HepG2 (cell line): ENCODE measurements around the gene XRCC5. TPM values are rescaled to one million over a fixed set of nuclear protein-coding genes. Genes with fewer than 3 reads are reported as not detected.

Experiments used
- ATAC-seq: fragments of 200-7000 bp; cut with Tn5 transposase; 3 replicates; pipeline ENCODE4 v1.9.1; 2020; ENCODE audit warnings: mild to moderate bottlenecking, moderate library complexity
- BruUV-seq: library from RNA; stranded (reverse); fragments of 400-500 nt; replicated peaks from 2 replicates; lab custom pipeline; 2021; lab: Mats Ljungman, UMichigan
- CTCF ChIA-PET: fragments of 300-600 bp; formaldehyde crosslinking; extraction: SDS; loops from one replicate; lab custom pipeline; 2021; ENCODE audit warnings: low total read pairs, inconsistent platforms, low intra/inter-chr PET ratio; lab: Yijun Ruan, JAX
- POLR2A ChIA-PET: fragments of 350-600 bp; sonication (Branson Sonifier 250); formaldehyde crosslinking; loops from one replicate; lab custom pipeline; 2020; ENCODE audit warnings: antibody characterized with exemption, inconsistent platforms; lab: Yijun Ruan, JAX
- DNase-seq: peaks from one replicate; pipeline ENCODE4 v3.0.0-alpha.2; 2015; ENCODE audit warnings: low spot score
- FAIRE-seq: peaks from 3 replicates; lab custom pipeline; 2011; peaks lifted over from hg19 to GRCh38; lab: Jason Lieb, UNC
- H2AFZ ChIP-seq: one replicate; pipeline ENCODE4 v1.6.1; 2011; ENCODE audit warnings: low read length, inconsistent platforms
- H3K27ac ChIP-seq: fragments of 300-600 bp; 3 replicates; pipeline ENCODE4 v1.8.0; 2011; ENCODE audit warnings: mixed run types, mild to moderate bottlenecking, mixed read lengths, low read length, inconsistent platforms; ENCODE audit not compliant: insufficient read depth; ENCODE audit errors: extremely low read length
- H3K27me3 ChIP-seq, 2 experiments: fragments of 200-600 bp in 1 of 2; 2 replicates in 1 of 2; 3 replicates in 1 of 2; pipeline versions ENCODE4 v1.6.0 to v1.8.0; 2011; ENCODE audit warnings: low read length in 2 of 2, mild to moderate bottlenecking in 2 of 2, moderate library complexity in 2 of 2, inconsistent platforms in 1 of 2; ENCODE audit not compliant: insufficient read depth in 2 of 2, control insufficient read depth in 1 of 2
- H3K36me3 ChIP-seq, 2 experiments: fragments of 200-600 bp in 1 of 2; replicated peaks in 1 of 2; 2 replicates in 1 of 2; 3 replicates in 1 of 2; pipeline versions ENCODE4 v1.5.1 to v1.8.0; 2011; ENCODE audit warnings: low read length in 2 of 2, inconsistent platforms in 1 of 2; ENCODE audit not compliant: insufficient read depth in 2 of 2, control insufficient read depth in 1 of 2
- H3K4me1 ChIP-seq: 2 replicates; pipeline ENCODE4 v1.5.1; 2012; ENCODE audit warnings: low read length, inconsistent platforms; ENCODE audit not compliant: insufficient read depth
- H3K4me2 ChIP-seq: 2 replicates; pipeline ENCODE4 v1.6.0; 2011; ENCODE audit warnings: low read depth, low read length, inconsistent platforms
- H3K4me3 ChIP-seq, 3 experiments: fragments of 200-600 bp in 1 of 3; sonication (generic), shearing (Covaris generic) in 1 of 3; replicated peaks in 1 of 3; 2 replicates each; pipeline ENCODE4 v1.5.1; 2011 to 2016; ENCODE audit warnings: low read length in 3 of 3, inconsistent platforms in 2 of 3, low read depth in 2 of 3, mild to moderate bottlenecking in 2 of 3, control low read depth in 1 of 3, mixed read lengths in 1 of 3; ENCODE audit not compliant: insufficient read depth in 1 of 3
- H3K79me2 ChIP-seq: one replicate; pipeline ENCODE4 v1.6.1; 2011; ENCODE audit warnings: low read length, inconsistent platforms; ENCODE audit not compliant: insufficient read depth
- H3K9ac ChIP-seq: 2 replicates; pipeline ENCODE4 v1.6.0; 2011; ENCODE audit warnings: mild to moderate bottlenecking, low read depth, low read length, inconsistent platforms; ENCODE audit not compliant: insufficient read depth
- H3K9me3 ChIP-seq: 2 replicates; pipeline ENCODE4 v1.5.1; 2012; ENCODE audit warnings: mild to moderate bottlenecking, low read length
- H4K20me1 ChIP-seq: 2 replicates; pipeline ENCODE4 v1.6.0; 2011; ENCODE audit warnings: inconsistent platforms, mild to moderate bottlenecking, low read length, moderate library complexity; ENCODE audit not compliant: insufficient read depth
- ARID2 ChIP-seq: sonication (generic); formaldehyde crosslinking; IDR thresholded peaks from 2 replicates; pipeline ENCODE4 v1.8.1; 2022; ENCODE audit warnings: mild to moderate bottlenecking, missing genetic modification reagents, borderline replicate concordance
- CAMTA2 ChIP-seq: sonication (generic); formaldehyde crosslinking; IDR thresholded peaks from 2 replicates; pipeline ENCODE4 v1.4.0; 2020; ENCODE audit warnings: mild to moderate bottlenecking, missing genetic modification reagents, borderline replicate concordance
- CHD2 ChIP-seq: IDR thresholded peaks from 2 replicates; pipeline ENCODE4 v1.6.1; 2011; ENCODE audit warnings: low read depth, low read length, improper control_type of control experiment
- GATAD1 ChIP-seq: IDR thresholded peaks from 2 replicates; pipeline ENCODE4 v1.6.1; 2016; ENCODE audit warnings: missing genetic modification reagents, missing compliant biosample characterization
- HCFC1 ChIP-seq: fragments of 150-350 bp; IDR thresholded peaks from 2 replicates; pipeline ENCODE4 v1.6.1; 2014; ENCODE audit warnings: low read depth, low read length
- HOXA7 ChIP-seq: sonication (generic); formaldehyde crosslinking; IDR thresholded peaks from 2 replicates; pipeline ENCODE4 v1.8.1; 2022; ENCODE audit warnings: mild to moderate bottlenecking, missing genetic modification reagents, moderate library complexity
- JUNB ChIP-seq: sonication (generic); formaldehyde crosslinking; IDR thresholded peaks from 2 replicates; pipeline ENCODE4 v1.8.0; 2022; ENCODE audit warnings: missing genetic modification reagents, mild to moderate bottlenecking, borderline replicate concordance
- KDM6A ChIP-seq: IDR thresholded peaks from 2 replicates; pipeline ENCODE4 v1.6.1; 2016; ENCODE audit warnings: low read depth
- MIER2 ChIP-seq: IDR thresholded peaks from 2 replicates; pipeline ENCODE4 v1.6.1; 2016; ENCODE audit warnings: missing biosample characterization, missing genetic modification reagents
- MTA3 ChIP-seq: sonication (generic); formaldehyde crosslinking; IDR thresholded peaks from 2 replicates; pipeline ENCODE4 v1.4.0; 2020; ENCODE audit warnings: missing genetic modification reagents
- RBM22 ChIP-seq: fragments of 200-400 bp; formaldehyde crosslinking; optimal IDR thresholded peaks from 2 replicates; pipeline ENCODE3; 2017; ENCODE audit warnings: mild to moderate bottlenecking, low read length, moderate library complexity
- REXO4 ChIP-seq: sonication (generic); formaldehyde crosslinking; IDR thresholded peaks from 2 replicates; pipeline ENCODE4 v1.8.0; 2022; ENCODE audit warnings: missing genetic modification reagents, mild to moderate bottlenecking, borderline replicate concordance
- SRY ChIP-seq: sonication (generic); formaldehyde crosslinking; IDR thresholded peaks from 2 replicates; pipeline ENCODE4 v1.8.0; 2022; ENCODE audit warnings: mild to moderate bottlenecking, missing genetic modification reagents
- ZBTB42 ChIP-seq: sonication (generic); formaldehyde crosslinking; IDR thresholded peaks from 2 replicates; pipeline ENCODE4 v1.5.0; 2020; ENCODE audit warnings: mild to moderate bottlenecking, missing genetic modification reagents
- ZBTB43 ChIP-seq: sonication (generic); formaldehyde crosslinking; conservative IDR thresholded peaks from 2 replicates; pipeline ENCODE4 v1.4.0; 2020; ENCODE audit warnings: missing genetic modification reagents
- ZNF234 ChIP-seq: sonication (generic); formaldehyde crosslinking; conservative IDR thresholded peaks from 2 replicates; pipeline ENCODE4 v1.5.1; 2020; ENCODE audit warnings: mild to moderate bottlenecking, missing genetic modification reagents
- ZNF446 ChIP-seq: sonication (generic); formaldehyde crosslinking; IDR thresholded peaks from 2 replicates; pipeline ENCODE4 v1.5.0; 2020; ENCODE audit warnings: mild to moderate bottlenecking, missing genetic modification reagents
- ZNF598 ChIP-seq: sonication (generic); formaldehyde crosslinking; IDR thresholded peaks from 2 replicates; pipeline ENCODE4 v1.5.1; 2020; ENCODE audit warnings: mild to moderate bottlenecking, missing genetic modification reagents, borderline replicate concordance
- ZNF614 ChIP-seq: IDR thresholded peaks from 2 replicates; pipeline ENCODE4 v1.6.1; 2018; ENCODE audit warnings: missing biosample characterization, missing genetic modification reagents, inconsistent platforms, borderline replicate concordance
- ZNF703 ChIP-seq: sonication (generic); formaldehyde crosslinking; IDR thresholded peaks from 2 replicates; pipeline ENCODE4 v1.5.1; 2020; ENCODE audit warnings: missing genetic modification reagents, mild to moderate bottlenecking, moderate library complexity, borderline replicate concordance
- ZNF747 ChIP-seq: sonication (generic); formaldehyde crosslinking; IDR thresholded peaks from 2 replicates; pipeline ENCODE4 v1.8.1; 2023; ENCODE audit warnings: missing genetic modification reagents, mild to moderate bottlenecking, borderline replicate concordance
- WGBS: methylation state at CpG from one replicate; pipeline ENCODE4 v1.1.6; 2017; ENCODE audit warnings: low lambda C conversion rate; 5-methylcytosine and 5-hydroxymethylcytosine counted together
- in situ Hi-C: cut with HindIII; loops from 2 replicates; pipeline ENCODE4 v1.10.0; 2017; ENCODE audit warnings: low pct_unique_long_range_greater_than_20kb; ENCODE audit not compliant: extremely low pct_ligation_motif_present
- intact Hi-C: fragments of 100-400 bp; cut with micrococcal nuclease; formaldehyde crosslinking; loops from one replicate; pipeline ENCODE4 v1.10.0; 2022; ENCODE audit not compliant: unreplicated experiment
- polyA plus RNA-seq, 8 experiments: library from polyadenylated mRNA; depleted of rRNA in 3 of 8; stranded (reverse) in 7 of 8; unstranded in 1 of 8; fragments of >200 nt; fragmentation: Illumina TruSeq in 4 of 8; extraction: Trizol in 4 of 8; gene quantifications; 2 replicates each; pipeline versions ENCODE4 v1.2.1 to v1.2.3, GENCODE V29; 2011 to 2016; ENCODE audit warnings: low read depth in 4 of 8, missing spikeins in 1 of 8, mixed read lengths in 1 of 8; ENCODE audit not compliant: insufficient read depth in 1 of 8
- total RNA-seq, 5 experiments: library from RNA; depleted of rRNA; stranded (reverse); fragments of >200 nt; fragmentation: Illumina TruSeq; extraction: Trizol; gene quantifications; 2 replicates each; pipeline ENCODE4 v1.2.3, GENCODE V29; 2016; ENCODE audit warnings: low read depth in 1 of 5

The XRCC5 gene
- total and polyA plus RNA-seq, 2 of the 13 experiments (the other 11 are each of a cell fraction or from before 2014, with no cell fraction given) = 264 to 454 TPM

- H3K79me2 ChIP-seq = no peaks in the 10 kb centered on the region
- H3K4me1 ChIP-seq = no peaks in the 10 kb centered on the region
- intact Hi-C loops = no loop called here
- H3K36me3 ChIP-seq = peaks cover 46 to 98% of the 10 kb centered on the region in 2 experiments
- BruUV-seq = no TSS peak
- ChIA-PET CTCF (no interaction called here), POLR2A (no interaction called here)
- in situ Hi-C loops = no loop called here
- H3K27me3 ChIP-seq = no peaks in the 10 kb centered on the region
- DNase-seq = peak; percentile 30
- H2AFZ ChIP-seq = no peak overlapping the region
- H3K4me2 ChIP-seq = no peak overlapping the region
- no peaks in the 10 kb centered on the region for H3K9me3 ChIP-seq
- TF ChIP-seq ZNF446 (CRISPR knock-in tag) (no peak), ZBTB42 (CRISPR knock-in tag) (no peak), ZNF747 (CRISPR knock-in tag) (no peak), CAMTA2 (CRISPR knock-in tag) (no peak), RBM22 (peak; percentile 51), KDM6A (CRISPR knock-in tag) (no peak)
- H3K9ac ChIP-seq = no peak overlapping the region
- peak; percentile 37 for ATAC-seq
- FAIRE-seq = no peak
- H4K20me1 ChIP-seq = no peaks in the 10 kb centered on the region
- WGBS = 96% methylated on average over 3 of the region's 3 CpGs
- no peak overlapping the region for H3K4me3 ChIP-seq
- no peak overlapping the region for H3K27ac ChIP-seq
These were observed 93.6 kb downstream of the XRCC5 start for GRCh38 chr2:216202626-216203250.

GRCh38 chr2:216205486-216205885 lies 96.3 kb downstream of the XRCC5 start:
- peaks cover 36 to 83% of the 10 kb centered on the region in 2 experiments for H3K36me3 ChIP-seq
- DNase-seq (no peak), FAIRE-seq (no peak), ATAC-seq (no peak)
- no peaks in the 10 kb centered on the region for H3K79me2 ChIP-seq
- intact Hi-C loops = no loop called here
- H3K27ac ChIP-seq = no peak overlapping the region
- H3K4me1 ChIP-seq = no peaks in the 10 kb centered on the region
- ChIA-PET CTCF (no interaction called here), POLR2A (no interaction called here)
- no peak overlapping the region for H3K9ac ChIP-seq
- TSS peak; percentile 11 for BruUV-seq
- WGBS = 100% methylated on average over 1 of the region's 1 CpG
- no peaks in the 10 kb centered on the region for H3K27me3 ChIP-seq
- H4K20me1 ChIP-seq = no peaks in the 10 kb centered on the region
- H3K9me3 ChIP-seq = no peaks in the 10 kb centered on the region
- in situ Hi-C loops = no loop called here
- H2AFZ ChIP-seq = no peak overlapping the region
- H3K4me3 ChIP-seq = no peak overlapping the region
- no peak overlapping the region for H3K4me2 ChIP-seq
- TF ChIP-seq HCFC1 (no peak), ZNF703 (CRISPR knock-in tag) (no peak), ZNF598 (CRISPR knock-in tag) (no peak), ZNF614 (CRISPR knock-in tag) (no peak), MTA3 (CRISPR knock-in tag) (no peak), GATAD1 (CRISPR knock-in tag) (no peak), HOXA7 (CRISPR knock-in tag) (no peak), ZBTB43 (no peak), ZNF234 (CRISPR knock-in tag) (no peak), JUNB (CRISPR knock-in tag) (no peak), SRY (no peak), CHD2 (no peak), ARID2 (CRISPR knock-in tag) (no peak), MIER2 (CRISPR knock-in tag) (no peak), REXO4 (no peak)
